Measurements from ENCODE around the gene PPM1L.

Gene PPM1L

DNA sequence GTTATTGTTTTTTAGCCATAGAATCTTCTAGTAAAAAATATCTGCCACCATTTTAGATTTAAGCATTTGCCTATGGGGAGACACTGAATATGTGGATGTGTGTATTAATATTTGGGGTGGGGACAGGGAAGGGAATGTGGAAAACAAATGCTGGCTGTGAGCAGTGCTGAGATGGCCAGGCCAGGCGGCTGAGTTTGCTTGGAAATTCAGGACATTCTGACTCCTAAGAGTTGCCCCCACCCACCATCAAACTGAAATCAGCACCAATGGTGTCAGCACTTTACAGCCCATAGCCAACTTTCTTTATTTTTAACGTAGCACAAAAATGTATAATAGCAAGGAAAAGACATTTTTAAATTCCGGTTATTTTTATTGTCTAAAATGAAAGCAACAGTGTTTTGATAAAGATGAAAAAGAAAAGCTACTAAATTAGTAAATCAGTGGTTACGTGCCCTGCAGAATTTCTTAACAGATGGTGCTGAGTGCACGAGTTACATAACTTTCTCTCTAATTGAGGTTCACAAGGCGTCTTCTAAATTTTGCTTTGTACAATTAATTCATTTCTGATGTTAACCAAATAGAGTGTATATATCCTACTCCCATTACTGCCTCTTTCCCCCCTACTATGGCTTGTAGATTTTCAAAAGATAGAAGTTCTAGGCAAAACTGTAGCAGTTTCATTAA is 315.1 kb downstream of the PPM1L start:
- FAIRE-seq (no peak), DNase-seq (ENCODE audit: insufficient read length, low spot score) (no peak)

DNA sequence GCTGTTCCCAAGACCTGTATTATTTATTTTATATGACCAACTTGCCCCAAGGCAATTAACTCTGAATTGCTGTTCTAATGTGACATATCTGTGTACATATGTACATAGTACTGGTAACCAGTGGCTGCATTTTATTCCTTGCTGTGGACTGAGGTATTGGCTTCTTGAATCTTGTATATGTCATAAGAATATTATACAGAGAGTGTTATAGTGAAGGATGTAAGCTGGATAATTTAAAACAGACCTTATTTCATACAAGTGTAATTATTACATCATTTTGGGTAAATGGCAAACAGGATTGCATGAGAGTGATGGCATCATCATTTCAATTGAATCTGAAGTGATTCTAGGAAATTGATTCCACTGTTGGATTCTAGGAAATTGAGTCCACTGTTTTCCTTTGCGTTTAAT is 316.2 kb downstream of the PPM1L start:
- DNase-seq (ENCODE audit: insufficient read length, low spot score), result no peak
- FAIRE-seq, result no peak

DNA sequence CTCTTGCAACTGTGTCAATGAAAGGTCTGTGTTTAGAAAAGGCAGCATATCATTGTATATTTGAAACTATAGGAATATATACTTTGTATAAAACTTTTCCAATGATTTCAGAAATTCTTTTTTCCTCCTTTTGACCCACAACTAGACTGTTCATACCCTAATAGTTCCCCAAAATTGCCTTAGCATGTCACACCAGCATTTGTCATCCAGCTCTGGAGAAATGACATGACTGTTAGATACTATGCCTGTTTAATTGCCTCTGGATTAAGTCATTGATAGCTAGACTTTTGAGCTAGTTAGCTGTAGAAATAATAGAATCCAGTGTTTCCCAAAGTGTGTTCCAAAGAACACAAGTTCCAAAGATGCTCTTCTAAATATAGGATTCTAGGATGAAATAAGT is 316.7 kb downstream of the PPM1L start:
- no peak for FAIRE-seq
- DNase-seq (ENCODE audit: insufficient read length, low spot score), result no peak

DNA sequence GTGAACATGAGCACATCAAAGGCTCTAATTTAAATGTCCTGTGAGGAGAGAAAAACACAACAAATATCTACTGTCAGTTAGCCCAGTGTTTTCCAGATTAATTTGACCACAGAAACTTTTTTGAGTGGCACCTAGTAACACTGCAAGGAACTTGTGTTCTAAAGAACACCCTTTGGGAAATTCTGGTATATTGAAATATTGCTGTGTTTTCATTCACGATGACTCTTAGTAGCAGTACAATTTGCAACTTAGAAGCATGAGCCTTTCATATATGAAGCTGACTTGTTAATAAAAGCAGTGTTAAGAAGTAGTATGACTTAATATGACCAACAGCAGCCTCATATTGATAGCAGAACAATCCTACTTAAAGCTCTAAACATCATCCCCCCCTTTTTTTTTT is 317.1 kb downstream of the PPM1L start:
- FAIRE-seq (no peak), DNase-seq (ENCODE audit: insufficient read length, low spot score) (no peak)

DNA sequence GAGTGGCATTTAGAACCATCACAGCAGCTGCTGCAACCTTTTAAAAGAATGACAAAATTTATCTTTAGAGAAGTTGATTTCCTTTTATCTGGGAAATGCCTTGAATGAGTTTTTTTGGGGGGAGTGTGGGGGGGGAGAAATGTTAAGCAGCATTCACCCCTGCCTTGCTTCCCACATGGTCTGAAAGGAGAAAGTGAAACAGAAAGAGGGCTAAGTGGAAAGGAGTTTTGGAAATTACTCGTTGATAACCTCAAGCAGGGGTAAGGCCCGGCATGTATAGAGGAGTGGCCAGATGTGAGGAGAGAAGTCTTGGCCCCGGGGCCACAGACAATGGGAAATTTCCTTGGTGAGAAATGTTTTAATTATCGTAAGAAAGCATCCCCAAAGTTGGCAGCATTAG is 325.6 kb downstream of the PPM1L start:
- FAIRE-seq (peak; percentile 73), DNase-seq (ENCODE audit: insufficient read length, low spot score) (no peak)

DNA sequence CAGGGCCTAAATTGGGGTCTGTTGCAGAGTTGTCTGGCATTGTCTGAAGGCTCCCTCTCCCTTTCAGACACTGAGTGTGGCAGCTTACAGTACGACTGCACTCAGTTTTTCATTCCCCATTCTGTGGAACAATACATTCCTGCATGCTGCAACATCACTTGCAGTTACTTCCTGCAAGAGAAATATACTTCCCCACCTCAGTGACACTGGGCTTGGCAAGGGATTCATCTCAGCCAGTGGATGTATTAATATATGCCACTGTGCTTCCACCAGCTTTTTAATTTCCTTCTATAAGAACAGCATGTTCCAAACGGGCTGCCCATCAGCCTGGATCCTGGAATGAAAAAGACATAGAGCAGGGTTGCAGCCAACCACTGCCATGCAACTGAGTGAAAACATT is 326.0 kb downstream of the PPM1L start:
- FAIRE-seq (no peak), DNase-seq (ENCODE audit: insufficient read length, low spot score) (no peak)

DNA sequence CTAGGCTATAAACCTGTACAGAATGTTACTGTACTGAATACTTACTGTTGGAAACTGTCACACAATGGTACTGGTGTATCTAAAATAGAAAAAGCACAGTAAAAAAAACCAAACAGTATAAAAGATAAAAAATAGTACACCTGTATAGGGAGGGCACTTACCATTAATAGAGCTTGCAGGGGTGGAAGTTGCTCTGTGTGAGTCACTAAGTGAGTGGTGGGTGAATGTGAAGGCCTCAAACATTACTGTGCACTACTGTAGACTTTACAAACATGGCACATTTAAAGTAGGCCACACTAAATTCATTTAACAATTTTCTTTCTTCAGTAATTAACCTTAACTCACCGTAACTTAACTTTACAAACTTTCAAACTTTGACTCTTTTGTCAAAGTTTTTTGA is 327.1 kb downstream of the PPM1L start:
- no peak for DNase-seq (ENCODE audit: insufficient read length, low spot score)
- no peak for FAIRE-seq

DNA sequence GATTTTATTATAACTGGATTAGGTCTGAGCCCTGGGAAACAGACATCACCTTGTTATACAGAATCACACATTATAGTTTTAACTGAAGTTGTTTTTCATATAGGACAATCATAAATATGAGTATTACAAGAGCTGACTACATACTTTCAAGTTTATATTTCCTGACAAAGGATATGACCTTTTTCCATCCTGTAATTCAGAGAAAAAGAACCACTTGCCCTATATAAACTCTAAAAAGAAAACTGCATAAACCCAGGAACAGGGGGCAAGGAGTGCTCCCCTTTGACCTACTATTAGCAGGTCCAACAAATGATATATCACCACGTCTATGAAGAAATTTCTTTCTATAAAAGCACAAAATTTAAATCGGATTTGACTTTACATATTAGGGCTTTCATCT is 328.2 kb downstream of the PPM1L start:
- FAIRE-seq, result no peak

DNA sequence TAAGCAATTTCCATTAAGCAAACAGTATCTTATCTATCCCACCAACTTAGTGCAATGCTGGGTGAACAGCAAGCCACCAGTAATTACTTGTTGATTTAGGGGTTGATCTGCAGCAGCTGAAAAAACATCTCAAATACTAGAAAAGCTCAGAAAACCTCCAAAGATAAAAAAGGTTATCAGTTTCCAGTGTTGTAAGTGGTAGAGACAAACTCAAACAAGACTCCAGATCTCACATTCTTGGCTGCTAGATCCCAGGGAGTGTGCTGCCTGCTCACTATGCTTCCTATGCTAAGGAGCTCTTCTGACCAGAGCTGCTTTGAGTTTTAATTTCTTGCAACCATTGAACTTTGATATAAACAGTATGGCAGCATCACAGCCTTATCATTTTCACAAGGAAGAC is 337.9 kb downstream of the PPM1L start:
- DNase-seq (ENCODE audit: insufficient read length, low spot score) (no peak), FAIRE-seq (no peak)

More for the DNA sequence above, 328.2 kb downstream of the PPM1L start:
- no peak for DNase-seq (ENCODE audit: insufficient read length, low spot score)

DNA sequence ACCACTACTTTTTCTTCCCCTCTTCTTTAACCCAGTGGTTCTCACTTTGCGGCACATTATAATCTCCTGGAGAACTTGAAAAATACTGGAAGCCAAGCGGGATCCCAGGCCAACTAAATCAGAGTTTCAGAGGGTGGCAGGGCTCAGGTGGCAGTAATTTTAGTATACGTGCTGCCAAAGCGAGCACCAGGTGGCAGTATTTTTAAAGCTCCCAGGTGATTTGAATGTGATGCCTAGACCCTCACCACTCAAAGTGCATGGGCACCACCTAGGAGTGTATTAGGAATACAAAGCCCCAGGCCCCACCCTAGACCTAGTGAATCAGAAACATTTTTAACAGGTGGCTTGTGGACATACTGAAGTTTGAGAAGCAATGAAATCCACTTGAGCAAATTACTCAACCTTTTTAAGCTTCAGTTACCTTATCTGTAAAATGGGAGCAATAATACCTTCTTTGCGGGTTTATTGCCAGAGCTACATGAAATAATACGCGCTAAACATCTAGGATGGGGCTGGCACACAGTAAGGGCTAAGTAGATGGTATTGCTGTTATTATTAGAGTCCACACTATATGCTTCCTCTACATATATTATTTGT is 340.8 kb downstream of the PPM1L start:
- DNase-seq (ENCODE audit: insufficient read length, low spot score) (no peak), FAIRE-seq (no peak)

DNA sequence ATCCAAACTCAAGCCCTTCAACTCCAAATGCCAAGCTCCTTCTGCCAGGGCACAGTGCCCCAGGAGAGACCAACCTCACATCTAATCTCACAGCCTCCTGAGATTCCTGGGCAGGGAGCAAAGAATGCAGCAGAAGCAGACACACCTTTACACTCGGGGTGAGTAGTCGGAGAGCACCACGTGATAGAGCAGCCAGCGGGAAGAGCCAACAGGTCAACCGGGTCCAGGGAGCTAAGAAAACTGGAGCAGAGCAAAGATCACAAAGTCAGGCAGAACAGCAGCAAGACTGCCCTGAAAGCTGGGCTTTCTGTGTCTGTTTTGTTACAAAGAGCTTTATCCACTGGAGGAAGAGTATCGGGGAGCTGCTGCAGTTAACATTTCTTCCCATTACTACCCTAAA is 345.0 kb downstream of the PPM1L start:
- DNase-seq (ENCODE audit: insufficient read length, low spot score), result no peak
- no peak for FAIRE-seq

DNA sequence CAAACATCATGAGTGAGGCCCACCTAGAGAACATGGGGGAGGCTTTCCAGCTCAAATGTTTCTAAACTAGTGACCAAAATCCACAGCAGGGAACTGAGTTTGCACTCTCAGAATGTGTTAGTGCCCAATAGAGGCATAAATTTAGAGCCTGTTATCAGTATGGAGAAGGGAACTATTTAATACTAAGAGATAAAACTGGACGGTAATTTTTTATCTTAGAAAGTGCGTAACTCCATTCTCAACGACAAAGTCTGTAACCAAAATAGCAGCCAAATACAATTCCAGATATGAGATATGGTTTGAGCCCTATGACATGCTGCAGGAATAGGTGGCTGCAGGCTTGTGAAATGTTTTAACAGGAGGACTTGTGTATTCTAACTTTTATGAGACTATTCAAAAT is 345.6 kb downstream of the PPM1L start:
- no peak for FAIRE-seq
- DNase-seq (ENCODE audit: insufficient read length, low spot score), result no peak

DNA sequence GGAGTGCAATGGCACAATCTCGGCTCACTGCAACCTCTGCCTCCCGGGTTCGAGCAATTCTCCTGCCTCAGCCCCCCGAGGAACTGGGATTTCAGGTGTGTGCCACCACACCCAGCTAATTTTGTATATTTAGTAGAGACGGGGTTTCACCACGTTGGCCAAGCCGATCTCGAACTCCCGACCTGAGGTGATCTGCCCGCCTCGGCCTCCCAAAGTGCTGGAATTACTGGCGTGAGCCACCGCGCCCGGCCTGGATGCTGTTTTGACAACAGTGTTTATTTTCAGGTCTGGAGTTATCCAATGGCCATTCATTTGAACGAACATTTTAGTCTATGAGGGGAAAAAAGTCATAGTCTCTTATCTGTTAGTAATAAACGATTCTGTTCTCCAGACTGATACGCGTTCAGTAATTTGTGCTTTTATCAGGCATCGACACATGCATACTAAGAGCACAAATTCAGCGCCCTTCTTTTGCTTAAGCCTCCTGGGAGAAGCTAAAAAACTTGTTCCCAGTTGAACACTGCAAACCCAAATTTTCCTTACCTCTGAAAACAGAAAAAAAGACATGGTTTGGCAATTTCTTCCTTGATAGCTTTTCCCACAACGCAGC is 347.9 kb downstream of the PPM1L start:
- DNase-seq (ENCODE audit: insufficient read length, low spot score) (no peak), FAIRE-seq (no peak)

DNA sequence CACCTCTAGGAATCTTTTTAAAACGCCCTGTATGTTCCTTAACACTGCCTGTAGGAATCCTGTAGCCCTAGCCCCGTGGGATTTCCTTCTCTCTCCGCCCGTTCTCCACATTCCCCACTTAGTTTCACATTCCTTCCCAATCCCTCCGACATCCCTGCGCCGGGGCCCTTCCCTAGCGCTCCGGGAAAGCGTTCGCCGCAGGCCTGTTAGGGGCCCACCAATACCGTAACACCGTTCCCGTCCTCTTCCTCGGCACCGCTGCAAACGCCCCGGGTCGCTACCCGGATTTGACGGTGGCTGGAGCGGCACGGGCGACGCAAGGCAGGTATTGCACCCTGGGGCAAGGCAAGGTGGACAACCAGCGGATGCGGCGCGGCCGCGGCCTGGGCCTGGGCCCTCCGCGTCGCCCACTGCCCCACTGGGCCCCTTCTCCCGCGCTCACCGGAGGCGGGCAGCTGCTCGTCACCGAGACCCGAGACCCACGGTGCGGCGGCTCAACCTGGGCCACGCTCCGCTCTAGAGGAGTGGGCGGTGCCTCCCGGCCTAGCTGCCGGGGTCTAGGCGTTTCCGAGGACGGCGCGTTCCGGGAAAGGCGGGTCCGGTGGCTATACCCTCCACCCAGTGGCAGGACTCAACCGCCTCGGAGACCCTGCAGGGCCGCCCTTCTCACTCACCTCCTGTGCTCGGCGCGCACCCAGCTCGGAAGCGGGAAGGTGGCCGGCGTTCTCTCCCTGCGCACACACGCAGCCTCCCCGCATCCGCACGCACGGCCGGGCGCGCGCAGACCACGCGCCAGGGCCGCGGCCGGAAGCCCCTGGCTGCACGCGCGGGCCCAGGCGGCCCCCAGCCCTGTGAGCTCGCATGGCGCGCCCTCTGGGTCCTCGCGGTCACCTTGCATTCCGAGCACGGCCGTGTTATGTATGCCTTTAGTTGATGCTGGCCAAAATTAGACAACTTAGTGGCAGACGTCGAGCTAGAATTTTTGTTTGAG is 348.8 kb downstream of the PPM1L start, which contains the start of gene B3GALNT1:
Gene B3GALNT1, minus strand, starts transcription at position 789 of the 991 bp plus-strand sequence. CDS start 18,595 bp downstream, outside the sequence.
- FAIRE-seq (peak; percentile 4), DNase-seq (ENCODE audit: insufficient read length, low spot score) (peak; percentile 39)

DNA sequence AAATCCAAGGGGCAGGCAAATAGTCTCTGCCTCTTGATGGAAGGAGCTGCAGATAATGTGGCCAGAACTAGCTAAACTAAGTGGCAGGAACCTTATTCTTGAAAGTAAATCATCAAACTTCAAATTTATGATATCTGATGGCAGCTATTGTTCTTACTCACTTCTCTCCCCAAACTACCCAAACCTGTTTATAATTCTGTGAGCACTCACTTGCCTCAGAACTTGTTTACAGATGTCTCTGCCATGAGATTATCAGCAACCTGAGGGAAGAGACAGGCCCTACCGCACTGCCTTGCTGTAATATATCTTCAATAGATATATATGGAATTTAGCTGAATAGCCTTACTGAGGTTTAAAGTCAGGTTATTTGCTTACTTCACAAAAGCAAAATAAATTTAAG is 351.3 kb downstream of the PPM1L start:
- no peak for FAIRE-seq
- no peak for DNase-seq (ENCODE audit: insufficient read length, low spot score)

DNA sequence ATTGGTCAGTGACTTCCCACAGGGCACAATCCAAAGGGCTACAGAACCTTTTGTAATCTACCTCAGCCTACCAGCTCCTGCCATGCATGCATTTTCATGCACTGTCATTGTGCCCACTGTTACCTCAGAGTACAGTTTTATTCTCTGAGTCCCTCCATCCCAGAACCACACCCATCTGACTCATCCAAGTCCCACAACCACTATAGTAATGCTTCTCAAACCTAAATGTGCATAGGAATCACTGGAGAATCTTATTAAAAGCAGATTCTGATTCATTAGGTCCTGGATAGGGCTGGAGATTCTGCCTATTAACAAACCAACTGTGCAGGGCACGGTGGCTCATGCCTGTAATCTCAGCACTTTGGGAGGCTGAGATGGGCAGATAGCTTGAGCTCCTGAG is 352.8 kb downstream of the PPM1L start:
- no peak for DNase-seq (ENCODE audit: insufficient read length, low spot score)
- no peak for FAIRE-seq

DNA sequence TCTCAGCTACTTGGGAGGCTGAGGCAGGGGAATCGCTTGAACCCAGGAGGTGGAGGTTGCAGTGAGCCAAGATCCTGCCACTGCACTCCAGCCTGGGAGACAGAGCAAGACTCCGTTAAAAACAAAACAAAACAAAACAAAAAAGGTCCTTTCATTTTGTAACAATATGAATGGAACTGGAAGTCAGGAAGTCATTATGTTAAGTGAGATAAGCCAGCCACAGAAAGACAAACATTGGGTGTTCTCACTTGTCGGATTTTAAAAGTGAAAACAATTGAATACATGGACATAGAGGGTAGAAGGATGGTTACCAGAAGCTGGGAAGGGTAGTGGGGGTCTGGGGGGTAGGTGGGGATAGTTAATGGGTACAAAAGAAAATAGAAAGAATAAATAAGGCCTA is 361.6 kb downstream of the PPM1L start:
- DNase-seq (ENCODE audit: insufficient read length, low spot score) (no peak), FAIRE-seq (no peak)

DNA sequence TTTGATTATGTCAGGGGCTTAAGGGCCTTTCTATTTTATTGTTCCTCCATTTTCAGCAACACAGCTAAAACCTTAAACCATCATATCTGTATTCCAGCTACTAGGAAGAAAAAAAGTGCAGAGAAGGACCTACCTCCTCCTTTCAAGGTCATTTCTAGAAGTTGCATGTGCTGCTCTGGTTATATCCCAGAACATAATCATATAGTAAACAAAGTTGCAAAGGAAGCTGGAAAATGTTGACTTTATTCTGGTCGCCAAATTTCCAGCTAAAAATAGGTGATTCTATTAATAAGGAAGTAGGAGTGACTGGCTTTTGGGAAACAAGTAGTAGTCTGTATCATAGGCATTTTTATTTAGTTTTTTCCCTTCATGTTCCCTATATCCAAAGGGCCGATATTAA is 370.5 kb downstream of the PPM1L start:
- FAIRE-seq, result no peak
- DNase-seq (ENCODE audit: insufficient read length, low spot score), result no peak

All from GM19239 (cell line).